Mammary epithelial cell (primary cell): ENCODE data around the gene STRBP.

Source experiments
- EZH2 ChIP-seq: IDR thresholded peaks from 2 replicates; pipeline ENCODE4 v1.6.1; 2012; ENCODE audit warnings: low read length, inconsistent platforms, borderline replicate concordance
- TF ChIP-seq, protein P1 (sequence below), 2 donors: IDR thresholded peaks in 1 of 2; conservative IDR thresholded peaks in 1 of 2; 2 replicates each; pipeline ENCODE4 v1.5.1; 2011 to 2012; ENCODE audit warnings: inconsistent platforms in 2 of 2, low read length in 2 of 2, mild to moderate bottlenecking in 2 of 2, control low read depth in 1 of 2, low read depth in 1 of 2; ENCODE audit not compliant: insufficient read depth in 1 of 2; ENCODE audit errors: extremely low read depth in 1 of 2

DNA sequence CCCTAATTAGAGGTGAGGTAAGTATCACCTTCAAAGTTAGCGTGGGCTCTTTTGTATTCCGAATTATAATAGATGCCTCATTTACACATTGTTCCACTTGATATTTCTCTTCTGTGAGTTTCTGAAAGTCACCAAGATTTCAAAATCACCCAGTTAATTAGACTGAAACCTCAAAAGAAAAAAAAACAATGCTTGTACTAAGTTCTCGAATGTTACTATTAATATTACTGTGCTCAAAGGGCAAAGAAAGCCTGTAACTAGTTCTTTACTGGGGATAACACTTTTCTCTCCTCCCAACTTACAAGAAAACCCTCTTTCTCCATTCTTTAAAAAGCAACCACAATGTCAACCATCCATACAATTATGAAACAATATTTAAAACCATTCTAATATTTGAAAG lies 98.5 kb downstream of the STRBP start:
- TF ChIP-seq, protein P1, sequence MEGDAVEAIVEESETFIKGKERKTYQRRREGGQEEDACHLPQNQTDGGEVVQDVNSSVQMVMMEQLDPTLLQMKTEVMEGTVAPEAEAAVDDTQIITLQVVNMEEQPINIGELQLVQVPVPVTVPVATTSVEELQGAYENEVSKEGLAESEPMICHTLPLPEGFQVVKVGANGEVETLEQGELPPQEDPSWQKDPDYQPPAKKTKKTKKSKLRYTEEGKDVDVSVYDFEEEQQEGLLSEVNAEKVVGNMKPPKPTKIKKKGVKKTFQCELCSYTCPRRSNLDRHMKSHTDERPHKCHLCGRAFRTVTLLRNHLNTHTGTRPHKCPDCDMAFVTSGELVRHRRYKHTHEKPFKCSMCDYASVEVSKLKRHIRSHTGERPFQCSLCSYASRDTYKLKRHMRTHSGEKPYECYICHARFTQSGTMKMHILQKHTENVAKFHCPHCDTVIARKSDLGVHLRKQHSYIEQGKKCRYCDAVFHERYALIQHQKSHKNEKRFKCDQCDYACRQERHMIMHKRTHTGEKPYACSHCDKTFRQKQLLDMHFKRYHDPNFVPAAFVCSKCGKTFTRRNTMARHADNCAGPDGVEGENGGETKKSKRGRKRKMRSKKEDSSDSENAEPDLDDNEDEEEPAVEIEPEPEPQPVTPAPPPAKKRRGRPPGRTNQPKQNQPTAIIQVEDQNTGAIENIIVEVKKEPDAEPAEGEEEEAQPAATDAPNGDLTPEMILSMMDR (conservative IDR thresholded peaks at IDR 0.05 in 1 of 2, IDR thresholded peaks at IDR 0.05 in 1 of 2; ENCODE audit: extremely low read depth in 1 of 2, insufficient read depth in 1 of 2, low read depth in 1 of 2, low read length in 2 of 2) = no peak
- TF ChIP-seq EZH2 = no peak
